Type B pancreatic cell (in vitro differentiated cells): Measurements from ENCODE around the gene LRRC71. TPM values are rescaled to one million over a fixed set of nuclear protein-coding genes. Genes with fewer than 3 reads are reported as not detected.

ENCODE experiments used
- DNase-seq: peaks from one replicate; pipeline ENCODE4 v3.0.0; 2021; ENCODE audit warnings: mixed read lengths; ENCODE audit not compliant: unreplicated experiment; ENCODE audit errors: extremely low spot score
- H3K27ac Mint-ChIP-seq: 2 replicates; pipeline ENCODE4 v1.8.0; 2021; ENCODE audit warnings: mild to moderate bottlenecking, mixed read lengths
- H3K27me3 Mint-ChIP-seq: 2 replicates; pipeline ENCODE4 v1.8.0; 2021; ENCODE audit warnings: mixed read lengths
- H3K36me3 Mint-ChIP-seq: 2 replicates; pipeline ENCODE4 v1.8.0; 2021; ENCODE audit warnings: mixed read lengths
- H3K4me1 Mint-ChIP-seq: one replicate; pipeline ENCODE4 v1.8.0; 2021; ENCODE audit warnings: mixed read lengths; ENCODE audit not compliant: unreplicated experiment
- H3K4me3 Mint-ChIP-seq: 2 replicates; pipeline ENCODE4 v1.8.0; 2021; ENCODE audit warnings: mild to moderate bottlenecking, mixed read lengths
- H3K9me3 Mint-ChIP-seq: 2 replicates; pipeline ENCODE4 v1.8.0; 2021; ENCODE audit warnings: mixed read lengths
- CTCF ChIP-seq: fragments of 200-600 bp; sonication (generic); conservative IDR thresholded peaks from 2 replicates; pipeline ENCODE4 v1.5.0; 2021; ENCODE audit warnings: antibody characterized with exemption, mild to moderate bottlenecking
- total RNA-seq: library from RNA; stranded (reverse); gene quantifications from 2 replicates; pipeline ENCODE4 v1.2.1, GENCODE V29; 2021; ENCODE audit warnings: low replicate concordance

The LRRC71 gene
- total RNA-seq, 1 donor from 2014 or later = 0.58 TPM

- Mint-ChIP-seq H3K9me3 (no peaks in the 10 kb centered on the region), H3K4me1 (peaks cover 26% of the 10 kb centered on the region), H3K27me3 (peaks cover 71% of the 10 kb centered on the region), H3K4me3 (no peak overlapping the region), H3K36me3 (peaks cover 3% of the 10 kb centered on the region), H3K27ac (no peak overlapping the region)
- no peak for DNase-seq
- TF ChIP-seq CTCF = no peak
Observed at GRCh38 chr1:156929596-156930238, 9.3 kb downstream of the LRRC71 start.

- Mint-ChIP-seq H3K27ac (no peak overlapping the region), H3K36me3 (peaks cover 8% of the 10 kb centered on the region), H3K4me1 (peaks cover 26% of the 10 kb centered on the region), H3K27me3 (peaks cover 63% of the 10 kb centered on the region), H3K4me3 (no peak overlapping the region), H3K9me3 (no peaks in the 10 kb centered on the region)
- no peak for TF ChIP-seq CTCF
- no peak for DNase-seq
Observed at GRCh38 chr1:156930483-156930882, 10.1 kb downstream of the LRRC71 start.

- H3K27me3 Mint-ChIP-seq = peaks cover 54% of the 10 kb centered on the region
- TF ChIP-seq CTCF = no peak
- peak overlapping the region; percentile 18 for H3K27ac Mint-ChIP-seq
- peaks cover 23% of the 10 kb centered on the region for H3K4me1 Mint-ChIP-seq
- peaks cover 8% of the 10 kb centered on the region for H3K36me3 Mint-ChIP-seq
- DNase-seq = no peak
- no peaks in the 10 kb centered on the region for H3K9me3 Mint-ChIP-seq
- no peak overlapping the region for H3K4me3 Mint-ChIP-seq
Observed at GRCh38 chr1:156931211-156931952, 10.9 kb downstream of the LRRC71 start.

GRCh38 chr1:156931974-156932710, 11.7 kb downstream of the LRRC71 start:
- Mint-ChIP-seq H3K9me3 (no peaks in the 10 kb centered on the region), H3K27ac (peak overlapping the region; percentile 50), H3K4me1 (peaks cover 22% of the 10 kb centered on the region), H3K4me3 (no peak overlapping the region), H3K27me3 (peaks cover 46% of the 10 kb centered on the region), H3K36me3 (peaks cover 8% of the 10 kb centered on the region)
- TF ChIP-seq CTCF = no peak
- no peak for DNase-seq

- Mint-ChIP-seq H3K4me3 (no peak overlapping the region), H3K9me3 (no peaks in the 10 kb centered on the region), H3K27ac (no peak overlapping the region), H3K4me1 (peaks cover 16% of the 10 kb centered on the region), H3K36me3 (peaks cover 8% of the 10 kb centered on the region), H3K27me3 (peaks cover 38% of the 10 kb centered on the region)
- TF ChIP-seq CTCF = no peak
- no peak for DNase-seq
Observed at GRCh38 chr1:156933136-156933535, 12.7 kb downstream of the LRRC71 start.
